K562 (cell line): Measurements from ENCODE around the gene ARHGEF7. TPM values are rescaled to one million over a fixed set of nuclear protein-coding genes. Genes with fewer than 3 reads are reported as not detected.

Source experiments
- ATAC-seq: fragments of 200-7000 bp; cut with Tn5 transposase; 3 replicates; pipeline ENCODE4 v1.9.1; 2020; ENCODE audit warnings: moderate library complexity
- BruUV-seq: library from RNA; stranded (reverse); fragments of 400-500 nt; replicated peaks from 2 replicates; lab custom pipeline; 2021; lab: Mats Ljungman, UMichigan
- CTCF ChIA-PET: fragments of 300-600 bp; formaldehyde crosslinking; extraction: SDS; loops from one replicate; lab custom pipeline; 2021; ENCODE audit warnings: low intra/inter-chr PET ratio; lab: Yijun Ruan, JAX
- POLR2A ChIA-PET: fragments of 300-600, 350-650 bp; sonication (Branson Sonifier 250); formaldehyde crosslinking; extraction: SDS; loops from one replicate; lab custom pipeline; 2021; ENCODE audit warnings: antibody characterized with exemption, inconsistent platforms; lab: Yijun Ruan, JAX
- DNase-seq, 4 experiments: peaks; one replicate each; pipeline versions ENCODE4 v3.0.0 to v3.0.0-alpha.2; 2011 to 2018; ENCODE audit warnings: low spot score in 3 of 4, mixed read lengths in 3 of 4; ENCODE audit errors: extremely low read depth in 1 of 4
- FAIRE-seq: peaks from 2 replicates; lab custom pipeline; 2011; peaks lifted over from hg19 to GRCh38; lab: Jason Lieb, UNC
- H2AFZ ChIP-seq: 2 replicates; pipeline ENCODE4 v1.6.0; 2011; ENCODE audit warnings: low read depth, low read length, control low read depth, inconsistent platforms
- H3K27ac ChIP-seq: fragments of 200-600 bp; 3 replicates; pipeline ENCODE4 v1.8.0; 2011; ENCODE audit warnings: low read depth, mild to moderate bottlenecking, control low read depth, inconsistent platforms, low read length, moderate library complexity, mixed read lengths; ENCODE audit errors: extremely low read depth
- H3K27me3 ChIP-seq, 2 experiments: fragments of 300-600 bp in 1 of 2; 2 replicates in 1 of 2; 3 replicates in 1 of 2; pipeline versions ENCODE4 v1.6.0 to v1.8.0; 2011; ENCODE audit warnings: inconsistent platforms in 2 of 2, low read length in 2 of 2, mild to moderate bottlenecking in 1 of 2, mixed read lengths in 1 of 2, moderate library complexity in 1 of 2; ENCODE audit not compliant: control insufficient read depth in 2 of 2, insufficient read depth in 2 of 2
- H3K36me3 ChIP-seq: fragments of 300-600 bp; 3 replicates; pipeline ENCODE4 v1.8.0; 2011; ENCODE audit warnings: mild to moderate bottlenecking, low read length, inconsistent platforms; ENCODE audit not compliant: control insufficient read depth, insufficient read depth
- H3K4me1 ChIP-seq, 2 experiments: fragments of 200-600 bp in 1 of 2; replicated peaks in 1 of 2; 2 replicates in 1 of 2; 3 replicates in 1 of 2; pipeline versions ENCODE4 v1.5.1 to v1.8.0; 2011; ENCODE audit warnings: inconsistent platforms in 2 of 2, low read length in 2 of 2, mild to moderate bottlenecking in 1 of 2, mixed read lengths in 1 of 2, moderate library complexity in 1 of 2; ENCODE audit not compliant: control insufficient read depth in 2 of 2, insufficient read depth in 2 of 2
- H3K4me2 ChIP-seq: 2 replicates; pipeline ENCODE4 v1.6.1; 2011; ENCODE audit warnings: low read length, control low read depth, inconsistent platforms, mixed read lengths; ENCODE audit not compliant: insufficient read depth
- H3K4me3 ChIP-seq: fragments of 200-600 bp; sonication (generic), shearing (Covaris generic); 2 replicates; pipeline ENCODE4 v1.5.1; 2016; ENCODE audit warnings: control low read depth, inconsistent platforms
- H3K79me2 ChIP-seq: fragments of 200-600 bp; 3 replicates; pipeline ENCODE4 v1.8.0; 2011; ENCODE audit warnings: low read length, inconsistent platforms; ENCODE audit not compliant: control insufficient read depth, insufficient read depth
- H3K9ac ChIP-seq, 2 experiments: 2 replicates each; pipeline versions ENCODE4 v1.6.0 to v1.6.1; 2011; ENCODE audit warnings: low read depth in 2 of 2, low read length in 2 of 2, control low read depth in 1 of 2, inconsistent platforms in 1 of 2, mild to moderate bottlenecking in 1 of 2, mixed read lengths in 1 of 2; ENCODE audit not compliant: insufficient read depth in 1 of 2
- H3K9me1 ChIP-seq: one replicate; pipeline ENCODE4 v1.6.0; 2011; ENCODE audit warnings: inconsistent platforms, mild to moderate bottlenecking, low read length, moderate library complexity; ENCODE audit not compliant: control insufficient read depth, insufficient read depth
- H3K9me3 ChIP-seq: replicated peaks from 2 replicates; pipeline ENCODE4 v1.5.1; 2011; ENCODE audit warnings: low read depth, low read length, inconsistent platforms; ENCODE audit not compliant: control insufficient read depth, insufficient read depth
- H4K20me1 ChIP-seq: replicated peaks from 2 replicates; pipeline ENCODE4 v1.6.1; 2011; ENCODE audit warnings: low read length, inconsistent platforms, mixed read lengths; ENCODE audit not compliant: control insufficient read depth, insufficient read depth
- FOXK1 ChIP-seq: sonication (generic); formaldehyde crosslinking; IDR thresholded peaks from 2 replicates; pipeline ENCODE4 v1.8.0; 2022; ENCODE audit warnings: missing genetic modification reagents, mild to moderate bottlenecking, borderline replicate concordance
- GTF2E2 ChIP-seq: fragments of 200-800 bp; sonication (Bioruptor generic); IDR thresholded peaks from 2 replicates; pipeline ENCODE4 v1.6.1; 2016; ENCODE audit warnings: missing genetic modification characterization, missing compliant biosample characterization
- HMG20B ChIP-seq: fragments of 250-450 bp; sonication (Bioruptor Pico); IDR thresholded peaks from 2 replicates; pipeline ENCODE4 v1.5.0; 2021; ENCODE audit warnings: mild to moderate bottlenecking
- ZNF146 ChIP-seq: IDR thresholded peaks from one replicate; pipeline ENCODE4 v1.6.1; 2018; ENCODE audit warnings: missing compliant biosample characterization; ENCODE audit not compliant: unreplicated experiment
- WGBS: fragments of 100-300 bp; shearing (Covaris generic); methylation state at CpG from one replicate; pipeline ENCODE4 v1.1.6; 2016; ENCODE audit warnings: low coverage, mixed read lengths; ENCODE audit not compliant: insufficient coverage; ENCODE audit errors: missing lambda C conversion rate; 5-methylcytosine and 5-hydroxymethylcytosine counted together
- in situ Hi-C: fragments of 300-500 bp; cut with MboI; formaldehyde crosslinking; loops from 4 replicates; pipeline ENCODE4 v1.15.0; 2018; ENCODE audit warnings: inconsistent platforms, mixed read lengths
- intact Hi-C: fragments of 100-400 bp; cut with micrococcal nuclease; formaldehyde crosslinking; loops from 2 replicates; pipeline ENCODE4 v1.14.2; 2022
- polyA plus RNA-seq, 8 experiments: library from polyadenylated mRNA; depleted of rRNA in 4 of 8; stranded (reverse) in 5 of 8; unstranded in 3 of 8; fragments of >200 nt; fragmentation: Nextera tagmentation in 2 of 8; fragmentation: Illumina TruSeq in 1 of 8; extraction: Ambion mirVana in 2 of 8; extraction: Trizol in 1 of 8; gene quantifications; 2 replicates each; pipeline versions ENCODE4 v1.2.1 to v1.2.3, GENCODE V29; 2011 to 2014; ENCODE audit warnings: inconsistent platforms in 1 of 8, missing spikeins in 1 of 8
- total RNA-seq, 7 experiments: library from RNA; depleted of rRNA in 6 of 7; stranded (reverse); fragments of >200 nt in 6 of 7; fragmentation: Illumina TruSeq in 2 of 7; extraction: Trizol in 2 of 7; gene quantifications; 2 replicates each; pipeline versions ENCODE4 v1.2.1 to v1.2.3, GENCODE V29; 2011 to 2021; ENCODE audit warnings: low replicate concordance in 1 of 7
- TF ChIP-seq, protein P1 (sequence below): fragments of 450-650 bp; formaldehyde crosslinking; IDR thresholded peaks from 2 replicates; pipeline ENCODE4 v1.4.0; 2020; ENCODE audit warnings: mild to moderate bottlenecking, moderate library complexity
- TF ChIP-seq, protein P2 (sequence below): fragments of 250-450 bp; sonication (Bioruptor Pico); IDR thresholded peaks from 2 replicates; pipeline ENCODE4 v1.4.0; 2020

The ARHGEF7 gene
- total and polyA plus RNA-seq, 9 of the 15 experiments (the other 6 are each of a cell fraction or from before 2014, with no cell fraction given), result 2.1 to 26.8 (median 17.5) TPM

DNA sequence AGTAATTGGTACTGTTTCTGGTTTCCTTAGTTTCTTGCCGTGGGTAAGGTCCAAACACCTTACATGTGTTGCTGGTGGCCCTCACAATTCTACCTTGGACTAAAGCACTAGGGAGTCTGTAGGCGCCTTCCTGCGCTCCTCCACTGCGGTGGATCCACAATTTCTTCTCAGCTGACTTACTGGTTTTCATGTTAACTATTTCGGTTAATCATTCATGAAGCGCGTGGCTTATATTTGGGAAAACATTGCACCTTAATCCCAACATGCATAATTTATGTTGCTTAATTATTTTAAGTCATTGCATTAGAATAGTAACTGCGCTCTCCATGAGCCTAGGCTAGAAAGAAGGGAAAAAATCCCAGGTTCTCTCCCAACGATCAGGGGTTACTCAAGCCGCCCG, 37.7 kb downstream of the ARHGEF7 start:
- TF ChIP-seq ZNF146, result no peak
- 0 out of 2 replicates have a peak, but pooled peaks have one; percentile 19 for TF ChIP-seq HMG20B (CRISPR knock-in tag)
- 0 out of 2 replicates have a peak, but pooled peaks have one; percentile 14 for TF ChIP-seq GTF2E2 (tag)
- TF ChIP-seq, all 486 proteins: peak for 2
- Histone ChIP-seq H3K4me3 (peak overlapping the region; percentile 93), H3K4me2 (peak overlapping the region; percentile 98), H3K36me3 (peaks cover 4% of the 10 kb centered on the region; the same call in 1 of the 3 replicates), H3K9me1 (no peaks in the 10 kb centered on the region), H3K27me3 (peaks cover 0 to 4% of the 10 kb centered on the region in 2 experiments; a peak in 4 of 5 replicates), H3K27ac (peak overlapping the region; percentile 91), H3K79me2 (peaks cover 36% of the 10 kb centered on the region), H3K9ac (peak overlapping the region; percentile 91 to 96), H3K4me1 (peaks cover 4 to 12% of the 10 kb centered on the region in 2 experiments; a peak in 3 of 5 replicates), H3K9me3 (no peaks in the 10 kb centered on the region), H4K20me1 (no peaks in the 10 kb centered on the region), H2AFZ (peak overlapping the region; percentile 89)
- in situ Hi-C loops, result no loop called here
- 14% methylated on average over 10 of the region's 11 CpGs for WGBS
- FAIRE-seq, result no peak
- TSS peak; percentile 88 for BruUV-seq
- POLR2A ChIA-PET, result interaction anchor here (1.6 kb wide), 1 partner anchor 27 kb away, joined by 3 read pairs; no protein-coding TSS in a partner anchor
- ATAC-seq, result no peak
- CTCF ChIA-PET, result no interaction called here
- intact Hi-C loops, result loop anchor here (5.0 kb wide), 1 partner anchor 69 kb away; no protein-coding TSS in a partner anchor
- peak in 1 of 4 experiments; percentile 25 for DNase-seq

DNA sequence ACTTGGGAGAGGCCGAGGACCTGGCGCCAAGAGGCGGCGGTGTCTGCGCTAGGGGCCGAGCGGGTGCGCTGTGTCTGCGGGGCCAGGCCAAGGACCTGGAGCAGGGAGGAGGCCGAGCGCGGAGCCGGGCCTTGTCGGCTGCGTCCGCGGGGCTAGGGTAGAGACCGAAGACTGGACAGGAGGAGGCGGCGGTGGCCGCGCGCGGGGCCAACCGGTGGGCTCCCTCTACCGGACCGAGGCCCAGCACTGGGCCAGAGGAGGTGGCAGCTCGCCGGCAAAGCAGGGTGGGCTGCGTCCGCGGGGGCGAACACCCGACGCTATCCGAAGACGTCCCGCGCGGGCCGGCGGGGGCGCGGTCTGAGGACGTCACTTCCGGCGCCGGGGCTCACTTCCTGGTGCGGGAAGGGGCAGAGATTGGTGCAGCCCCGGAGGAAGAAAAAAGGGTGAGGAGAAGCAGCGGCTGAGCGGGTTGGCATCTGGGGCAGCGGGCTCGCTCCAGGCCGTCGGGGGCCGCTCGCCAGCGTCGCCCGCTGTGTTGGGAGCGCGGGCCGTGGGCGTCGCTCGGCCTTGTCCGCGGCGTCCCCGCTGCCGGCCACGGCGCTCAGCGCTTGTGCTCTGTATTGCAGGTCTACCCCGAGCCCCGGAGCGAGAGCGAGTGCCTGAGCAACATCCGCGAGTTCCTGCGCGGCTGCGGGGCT, 38.3 kb downstream of the ARHGEF7 start:
- ChIA-PET POLR2A (interaction anchor here (0.5 to 1.6 kb wide), 2 partner anchors 27 to 49 kb away, joined by 3 read pairs; no protein-coding TSS in a partner anchor), CTCF (no interaction called here)
- TSS peak; percentile 57 for BruUV-seq
- H2AFZ ChIP-seq, result peak overlapping the region; percentile 89
- ATAC-seq (peak; percentile 92), DNase-seq (peak; percentile 86 to 90 (median 88)), FAIRE-seq (no peak)
- no peaks in the 10 kb centered on the region for H3K9me3 ChIP-seq
- in situ Hi-C loops (no loop called here), intact Hi-C loops (loop anchor here (5.0 kb wide), 1 partner anchor 69 kb away; no protein-coding TSS in a partner anchor)
- no peaks in the 10 kb centered on the region for H4K20me1 ChIP-seq
- H3K27ac ChIP-seq, result peak overlapping the region; percentile 91
- peaks cover 42% of the 10 kb centered on the region for H3K79me2 ChIP-seq
- no peaks in the 10 kb centered on the region; a peak in 2 of 5 replicates for H3K27me3 ChIP-seq
- peaks cover 4 to 12% of the 10 kb centered on the region in 2 experiments; a peak in 3 of 5 replicates for H3K4me1 ChIP-seq
- peak overlapping the region; percentile 98; the same call in 1 of the 2 replicates for H3K4me2 ChIP-seq
- H3K4me3 ChIP-seq, result peak overlapping the region; percentile 93
- H3K9ac ChIP-seq, result peak overlapping the region; percentile 91 to 96
- H3K9me1 ChIP-seq, result no peaks in the 10 kb centered on the region
- H3K36me3 ChIP-seq, result peaks cover 6% of the 10 kb centered on the region; the same call in 2 of the 3 replicates
- 0% methylated on average over 10 of the region's 84 CpGs for WGBS
- TF ChIP-seq FOXK1 (CRISPR knock-in tag), result no peak
- TF ChIP-seq, protein P1, sequence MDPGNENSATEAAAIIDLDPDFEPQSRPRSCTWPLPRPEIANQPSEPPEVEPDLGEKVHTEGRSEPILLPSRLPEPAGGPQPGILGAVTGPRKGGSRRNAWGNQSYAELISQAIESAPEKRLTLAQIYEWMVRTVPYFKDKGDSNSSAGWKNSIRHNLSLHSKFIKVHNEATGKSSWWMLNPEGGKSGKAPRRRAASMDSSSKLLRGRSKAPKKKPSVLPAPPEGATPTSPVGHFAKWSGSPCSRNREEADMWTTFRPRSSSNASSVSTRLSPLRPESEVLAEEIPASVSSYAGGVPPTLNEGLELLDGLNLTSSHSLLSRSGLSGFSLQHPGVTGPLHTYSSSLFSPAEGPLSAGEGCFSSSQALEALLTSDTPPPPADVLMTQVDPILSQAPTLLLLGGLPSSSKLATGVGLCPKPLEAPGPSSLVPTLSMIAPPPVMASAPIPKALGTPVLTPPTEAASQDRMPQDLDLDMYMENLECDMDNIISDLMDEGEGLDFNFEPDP, result no peak
- TF ChIP-seq, protein P2, sequence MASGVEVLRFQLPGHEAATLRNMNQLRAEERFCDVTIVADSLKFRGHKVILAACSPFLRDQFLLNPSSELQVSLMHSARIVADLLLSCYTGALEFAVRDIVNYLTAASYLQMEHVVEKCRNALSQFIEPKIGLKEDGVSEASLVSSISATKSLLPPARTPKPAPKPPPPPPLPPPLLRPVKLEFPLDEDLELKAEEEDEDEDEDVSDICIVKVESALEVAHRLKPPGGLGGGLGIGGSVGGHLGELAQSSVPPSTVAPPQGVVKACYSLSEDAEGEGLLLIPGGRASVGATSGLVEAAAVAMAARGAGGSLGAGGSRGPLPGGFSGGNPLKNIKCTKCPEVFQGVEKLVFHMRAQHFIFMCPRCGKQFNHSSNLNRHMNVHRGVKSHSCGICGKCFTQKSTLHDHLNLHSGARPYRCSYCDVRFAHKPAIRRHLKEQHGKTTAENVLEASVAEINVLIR (CRISPR knock-in tag), result peak; percentile 93
